Tibial nerve (tissue), 3 donors: Measurements from ENCODE around the gene LGALS14.

ENCODE experiments used
- POLR2A ChIP-seq, 2 donors: fragments of 450-650 bp; IDR thresholded peaks; one replicate each; pipeline ENCODE4 v1.6.1; 2017; ENCODE audit warnings: antibody characterized with exemption in 2 of 2, mild to moderate bottlenecking in 2 of 2, moderate library complexity in 2 of 2
- TF ChIP-seq, protein P1 (sequence below), 5 experiments: fragments of 200-600 bp in 3 of 5; fragments of 450-650 bp in 2 of 5; sonication (generic) in 3 of 5; IDR thresholded peaks; one replicate each; pipeline ENCODE4 v1.5.1; 2016 to 2019; ENCODE audit warnings: antibody characterized with exemption in 5 of 5, mild to moderate bottlenecking in 3 of 5, moderate library complexity in 2 of 5

DNA sequence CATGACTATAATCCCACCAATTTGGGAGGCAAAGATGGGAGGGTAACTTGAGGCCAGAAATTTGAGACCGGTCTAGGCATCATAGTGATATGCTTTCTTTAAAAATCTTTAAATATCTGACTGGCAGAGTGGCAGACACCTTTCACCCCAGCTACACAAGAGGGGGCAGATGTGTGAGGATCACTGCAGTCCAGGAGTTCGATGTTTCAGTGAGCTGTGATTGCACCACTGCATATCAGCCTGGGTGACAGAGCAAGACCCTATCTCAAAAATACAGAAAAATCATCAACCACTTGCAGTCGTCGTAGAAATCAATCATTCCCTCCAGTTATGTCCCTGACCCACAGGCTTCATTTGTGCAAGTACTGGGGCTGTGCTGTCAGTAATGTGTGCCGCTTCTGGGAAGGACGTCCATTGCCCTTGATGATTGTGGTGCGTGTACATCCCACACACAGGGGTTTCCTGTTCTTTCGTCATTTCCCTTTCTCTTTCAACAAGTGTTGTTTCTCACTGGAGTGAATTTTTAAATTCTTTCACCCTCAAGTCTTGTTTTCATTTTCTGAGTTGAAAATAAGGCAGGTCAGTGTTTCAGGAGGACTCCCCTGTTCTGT, 1.4 kb downstream of the LGALS14 start:
- TF ChIP-seq POLR2A (IDR thresholded peaks at IDR 0.05), result no peak
- TF ChIP-seq, protein P1, sequence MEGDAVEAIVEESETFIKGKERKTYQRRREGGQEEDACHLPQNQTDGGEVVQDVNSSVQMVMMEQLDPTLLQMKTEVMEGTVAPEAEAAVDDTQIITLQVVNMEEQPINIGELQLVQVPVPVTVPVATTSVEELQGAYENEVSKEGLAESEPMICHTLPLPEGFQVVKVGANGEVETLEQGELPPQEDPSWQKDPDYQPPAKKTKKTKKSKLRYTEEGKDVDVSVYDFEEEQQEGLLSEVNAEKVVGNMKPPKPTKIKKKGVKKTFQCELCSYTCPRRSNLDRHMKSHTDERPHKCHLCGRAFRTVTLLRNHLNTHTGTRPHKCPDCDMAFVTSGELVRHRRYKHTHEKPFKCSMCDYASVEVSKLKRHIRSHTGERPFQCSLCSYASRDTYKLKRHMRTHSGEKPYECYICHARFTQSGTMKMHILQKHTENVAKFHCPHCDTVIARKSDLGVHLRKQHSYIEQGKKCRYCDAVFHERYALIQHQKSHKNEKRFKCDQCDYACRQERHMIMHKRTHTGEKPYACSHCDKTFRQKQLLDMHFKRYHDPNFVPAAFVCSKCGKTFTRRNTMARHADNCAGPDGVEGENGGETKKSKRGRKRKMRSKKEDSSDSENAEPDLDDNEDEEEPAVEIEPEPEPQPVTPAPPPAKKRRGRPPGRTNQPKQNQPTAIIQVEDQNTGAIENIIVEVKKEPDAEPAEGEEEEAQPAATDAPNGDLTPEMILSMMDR (IDR thresholded peaks at IDR 0.05), result no peak
